ENCODE results near the gene ATP13A3.

ATP13A3 gene

GRCh38 chr3:194382196-194382891 is 104.5 kb downstream of the ATP13A3 start:
- TF ChIP-seq, protein P1, sequence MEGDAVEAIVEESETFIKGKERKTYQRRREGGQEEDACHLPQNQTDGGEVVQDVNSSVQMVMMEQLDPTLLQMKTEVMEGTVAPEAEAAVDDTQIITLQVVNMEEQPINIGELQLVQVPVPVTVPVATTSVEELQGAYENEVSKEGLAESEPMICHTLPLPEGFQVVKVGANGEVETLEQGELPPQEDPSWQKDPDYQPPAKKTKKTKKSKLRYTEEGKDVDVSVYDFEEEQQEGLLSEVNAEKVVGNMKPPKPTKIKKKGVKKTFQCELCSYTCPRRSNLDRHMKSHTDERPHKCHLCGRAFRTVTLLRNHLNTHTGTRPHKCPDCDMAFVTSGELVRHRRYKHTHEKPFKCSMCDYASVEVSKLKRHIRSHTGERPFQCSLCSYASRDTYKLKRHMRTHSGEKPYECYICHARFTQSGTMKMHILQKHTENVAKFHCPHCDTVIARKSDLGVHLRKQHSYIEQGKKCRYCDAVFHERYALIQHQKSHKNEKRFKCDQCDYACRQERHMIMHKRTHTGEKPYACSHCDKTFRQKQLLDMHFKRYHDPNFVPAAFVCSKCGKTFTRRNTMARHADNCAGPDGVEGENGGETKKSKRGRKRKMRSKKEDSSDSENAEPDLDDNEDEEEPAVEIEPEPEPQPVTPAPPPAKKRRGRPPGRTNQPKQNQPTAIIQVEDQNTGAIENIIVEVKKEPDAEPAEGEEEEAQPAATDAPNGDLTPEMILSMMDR (conservative IDR thresholded peaks at IDR 0.05; ENCODE audit: low read length): no peak
- no peak overlapping the region for H3K4me3 ChIP-seq (ENCODE audit: low read length)
- DNase-seq (ENCODE audit: low read depth): no peak

DNA sequence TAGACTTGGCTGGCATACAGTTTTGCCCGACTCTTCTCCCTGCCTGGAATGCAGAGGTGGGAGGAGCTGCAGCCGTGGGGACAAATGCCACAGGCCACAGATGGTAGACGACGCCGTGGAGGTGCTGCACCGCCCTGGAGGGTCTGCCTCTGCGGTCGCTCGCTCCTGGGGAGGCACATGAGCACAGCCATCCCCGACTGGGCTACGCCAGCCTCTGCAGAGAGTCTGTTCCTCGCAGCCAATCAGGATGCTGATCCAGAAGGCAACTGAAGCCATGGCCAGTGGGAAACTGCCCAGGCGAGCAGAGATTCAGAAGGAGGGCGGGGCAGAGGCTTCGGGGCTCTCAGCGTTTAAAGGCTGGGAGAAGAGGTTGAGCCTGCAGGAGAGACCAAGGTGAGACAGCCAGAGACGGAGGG is 105.3 kb downstream of the ATP13A3 start:
- DNase-seq (ENCODE audit: low read depth): no peak
- no peak overlapping the region for H3K4me3 ChIP-seq (ENCODE audit: low read length)
- TF ChIP-seq, protein P1 (conservative IDR thresholded peaks at IDR 0.05; ENCODE audit: low read length): no peak

- H3K4me3 ChIP-seq (ENCODE audit: low read length): no peak overlapping the region
- no peak for DNase-seq (ENCODE audit: low read depth)
- TF ChIP-seq, protein P1 (conservative IDR thresholded peaks at IDR 0.05; ENCODE audit: low read length): no peak
Observed at GRCh38 chr3:194380326-194380725, 106.5 kb downstream of the ATP13A3 start.

GRCh38 chr3:194379651-194380050 is 107.2 kb downstream of the ATP13A3 start:
- no peak overlapping the region for H3K4me3 ChIP-seq (ENCODE audit: low read length)
- no peak for DNase-seq (ENCODE audit: low read depth)
- TF ChIP-seq, protein P1 (conservative IDR thresholded peaks at IDR 0.05; ENCODE audit: low read length): no peak

DNA sequence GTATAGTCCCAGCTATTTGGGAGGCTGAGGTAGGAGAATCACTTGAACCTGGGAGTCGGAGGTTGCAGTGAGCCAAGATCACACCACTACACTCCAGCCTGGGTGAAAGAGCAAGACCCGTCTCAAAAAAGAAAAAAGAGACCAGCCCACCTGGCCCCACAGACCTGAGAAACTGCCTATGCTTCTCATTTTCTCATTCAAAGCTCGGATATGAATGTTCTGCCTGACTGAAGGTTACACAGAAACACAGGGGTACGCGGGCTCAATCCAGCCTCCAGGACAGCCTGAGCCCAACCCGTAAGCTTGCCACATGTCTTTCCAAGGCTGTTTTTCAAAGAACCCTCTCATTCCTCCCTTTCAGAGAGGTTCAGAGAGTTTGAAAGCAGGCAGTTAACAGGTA is 107.6 kb downstream of the ATP13A3 start:
- TF ChIP-seq, protein P1 (conservative IDR thresholded peaks at IDR 0.05; ENCODE audit: low read length): no peak
- no peak for DNase-seq (ENCODE audit: low read depth)
- no peak overlapping the region for H3K4me3 ChIP-seq (ENCODE audit: low read length)

DNA sequence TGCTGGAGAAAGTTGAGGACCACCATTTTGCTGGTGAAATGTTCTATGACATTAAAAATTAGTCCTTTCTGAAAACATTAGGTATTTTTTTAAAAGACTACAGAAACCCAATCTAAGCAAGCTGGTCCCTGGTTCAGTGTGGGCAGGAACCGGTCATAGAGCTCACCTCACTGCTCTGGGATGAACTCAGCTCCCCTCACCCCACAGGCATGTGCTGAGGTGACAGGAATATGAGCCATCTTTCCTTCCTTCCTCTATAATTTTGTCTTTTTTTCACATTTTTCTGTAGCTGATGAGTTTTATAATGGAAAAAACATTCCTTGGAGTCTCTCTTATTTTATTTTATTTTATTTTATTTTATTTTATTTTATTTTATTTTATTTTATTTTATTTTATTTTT is 109.1 kb downstream of the ATP13A3 start:
- TF ChIP-seq, protein P1 (conservative IDR thresholded peaks at IDR 0.05; ENCODE audit: low read length): no peak
- no peak for DNase-seq (ENCODE audit: low read depth)

GRCh38 chr3:194376241-194376560 is 110.6 kb downstream of the ATP13A3 start:
- TF ChIP-seq, protein P1 (conservative IDR thresholded peaks at IDR 0.05; ENCODE audit: low read length): no peak
- H3K4me3 ChIP-seq (ENCODE audit: low read length): no peak overlapping the region
- DNase-seq (ENCODE audit: low read depth): no peak

More for the DNA sequence above, 109.1 kb downstream of the ATP13A3 start:
- H3K4me3 ChIP-seq (ENCODE audit: low read length): no peak overlapping the region
